OCI-LY7 (cell line): ENCODE results near the gene MPC1L. TPM values are rescaled to one million over a fixed set of nuclear protein-coding genes. Genes with fewer than 3 reads are reported as not detected.

Experiments
- BruUV-seq: library from RNA; stranded (reverse); fragments of 400-500 nt; replicated peaks from 2 replicates; lab custom pipeline; 2021; lab: Mats Ljungman, UMichigan
- CTCF ChIA-PET: fragments of 300-600 bp; sonication (Branson Sonifier 250); formaldehyde crosslinking; loops from one replicate; lab custom pipeline; 2022; ENCODE audit warnings: antibody characterized with exemption; ENCODE audit not compliant: unreplicated experiment; lab: Charles Lee
- POLR2A ChIA-PET: fragments of 300-600 bp; sonication (Branson Sonifier 250); formaldehyde crosslinking; loops from one replicate; lab custom pipeline; 2022; ENCODE audit warnings: antibody characterized with exemption; lab: Charles Lee
- DNase-seq: peaks from one replicate; pipeline ENCODE4 v3.0.0-alpha.2; 2015; ENCODE audit warnings: low spot score
- H2AFZ ChIP-seq: fragments of 200-600 bp; sonication (generic), shearing (Covaris generic); 2 replicates; pipeline ENCODE4 v1.6.1; 2014; ENCODE audit warnings: mild to moderate bottlenecking, antibody characterized with exemption, low read length, moderate library complexity
- H3K27ac ChIP-seq: fragments of 200-600 bp; sonication (generic); 2 replicates; pipeline ENCODE4 v1.5.1; 2014; ENCODE audit warnings: mixed run types, low read depth, mild to moderate bottlenecking, moderate library complexity, low read length, inconsistent platforms; ENCODE audit not compliant: poor library complexity, severe bottlenecking
- H3K36me3 ChIP-seq: fragments of 200-600 bp; sonication (generic); 2 replicates; pipeline ENCODE4 v1.6.1; 2014; ENCODE audit warnings: mild to moderate bottlenecking, antibody characterized with exemption, low read length, moderate library complexity, mixed read lengths; ENCODE audit not compliant: insufficient read depth
- H3K4me1 ChIP-seq: fragments of 200-600 bp; sonication (generic); 2 replicates; pipeline ENCODE4 v1.5.1; 2014; ENCODE audit warnings: mild to moderate bottlenecking, low read length; ENCODE audit not compliant: insufficient read depth, poor library complexity, severe bottlenecking
- H3K4me2 ChIP-seq: fragments of 200-600 bp; sonication (generic); 2 replicates; pipeline ENCODE4 v1.6.1; 2014; ENCODE audit warnings: mild to moderate bottlenecking, low read length
- H3K4me3 ChIP-seq: fragments of 200-600 bp; sonication (generic); 2 replicates; pipeline ENCODE4 v1.5.1; 2014; ENCODE audit warnings: mild to moderate bottlenecking, low read depth, low read length; ENCODE audit not compliant: poor library complexity, severe bottlenecking
- H3K79me2 ChIP-seq: fragments of 200-600 bp; sonication (generic); 2 replicates; pipeline ENCODE4 v1.6.1; 2016; ENCODE audit warnings: low read depth, mild to moderate bottlenecking, low read length, moderate library complexity, mixed read lengths; ENCODE audit not compliant: insufficient read depth
- H3K9me2 ChIP-seq: fragments of 200-600 bp; sonication (generic); 2 replicates; pipeline ENCODE4 v1.6.1; 2016; ENCODE audit warnings: mild to moderate bottlenecking, low read length, mixed read lengths; ENCODE audit not compliant: insufficient read depth
- H3K9me3 ChIP-seq: fragments of 200-600 bp; sonication (generic); 2 replicates; pipeline ENCODE4 v1.6.1; 2014; ENCODE audit warnings: mild to moderate bottlenecking, mixed run types, low read length, mixed read lengths
- H4K20me1 ChIP-seq: fragments of 200-600 bp; sonication (generic); 2 replicates; pipeline ENCODE4 v1.6.1; 2014; ENCODE audit warnings: mild to moderate bottlenecking, antibody characterized with exemption, low read length, moderate library complexity, mixed read lengths; ENCODE audit not compliant: insufficient read depth
- EZH2phosphoT487 ChIP-seq: fragments of 200-600 bp; sonication (generic); IDR thresholded peaks from 2 replicates; pipeline ENCODE4 v1.6.1; 2018; ENCODE audit warnings: low read depth, borderline replicate concordance, mild to moderate bottlenecking, mixed run types, antibody characterized with exemption, low read length, moderate library complexity, mixed read lengths
- intact Hi-C: fragments of 100-400 bp; cut with micrococcal nuclease; formaldehyde crosslinking; loops from one replicate; pipeline ENCODE4 v1.10.0; 2022; ENCODE audit not compliant: unreplicated experiment
- total RNA-seq, 2 experiments: library from RNA; depleted of rRNA in 1 of 2; stranded (reverse); fragments of >200 nt in 1 of 2; shearing (Covaris generic) in 1 of 2; gene quantifications; 2 replicates each; pipeline ENCODE4 v1.2.3, GENCODE V29; 2014 to 2022
- TF ChIP-seq, protein P1 (sequence below): fragments of 200-600 bp; sonication (generic); conservative IDR thresholded peaks from 2 replicates; pipeline ENCODE4 v1.5.1; 2014; ENCODE audit warnings: mild to moderate bottlenecking, antibody characterized with exemption, low read length, moderate library complexity, mixed read lengths

Gene MPC1L
- total RNA-seq, 2 experiments from 2014 or later: not detected

DNA sequence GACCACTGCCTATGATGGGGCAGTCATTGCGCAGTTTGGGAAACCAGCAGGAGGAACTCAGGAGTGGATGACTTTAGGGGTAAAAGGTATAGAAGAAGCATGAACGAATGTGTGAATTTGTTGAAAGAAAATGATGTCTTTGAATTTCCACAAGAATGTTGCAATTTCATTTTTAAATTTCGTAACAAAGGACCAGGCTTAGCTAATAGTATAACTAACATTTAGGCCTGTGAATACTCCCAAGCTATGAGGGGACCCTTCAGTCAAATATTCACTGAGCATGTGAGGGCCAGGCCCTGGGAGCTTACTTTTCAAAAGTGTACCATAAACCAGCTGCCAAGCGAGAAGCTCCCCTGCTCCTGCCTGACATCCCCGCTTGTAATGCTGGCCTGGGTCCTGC lies 5.3 kb downstream of the MPC1L start:
- no peaks in the 10 kb centered on the region for H3K9me2 ChIP-seq
- no peak overlapping the region for H3K4me2 ChIP-seq
- ChIA-PET POLR2A (no interaction called here), CTCF (no interaction called here)
- intact Hi-C loops: no loop called here
- TF ChIP-seq, protein P1, sequence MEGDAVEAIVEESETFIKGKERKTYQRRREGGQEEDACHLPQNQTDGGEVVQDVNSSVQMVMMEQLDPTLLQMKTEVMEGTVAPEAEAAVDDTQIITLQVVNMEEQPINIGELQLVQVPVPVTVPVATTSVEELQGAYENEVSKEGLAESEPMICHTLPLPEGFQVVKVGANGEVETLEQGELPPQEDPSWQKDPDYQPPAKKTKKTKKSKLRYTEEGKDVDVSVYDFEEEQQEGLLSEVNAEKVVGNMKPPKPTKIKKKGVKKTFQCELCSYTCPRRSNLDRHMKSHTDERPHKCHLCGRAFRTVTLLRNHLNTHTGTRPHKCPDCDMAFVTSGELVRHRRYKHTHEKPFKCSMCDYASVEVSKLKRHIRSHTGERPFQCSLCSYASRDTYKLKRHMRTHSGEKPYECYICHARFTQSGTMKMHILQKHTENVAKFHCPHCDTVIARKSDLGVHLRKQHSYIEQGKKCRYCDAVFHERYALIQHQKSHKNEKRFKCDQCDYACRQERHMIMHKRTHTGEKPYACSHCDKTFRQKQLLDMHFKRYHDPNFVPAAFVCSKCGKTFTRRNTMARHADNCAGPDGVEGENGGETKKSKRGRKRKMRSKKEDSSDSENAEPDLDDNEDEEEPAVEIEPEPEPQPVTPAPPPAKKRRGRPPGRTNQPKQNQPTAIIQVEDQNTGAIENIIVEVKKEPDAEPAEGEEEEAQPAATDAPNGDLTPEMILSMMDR: no peak
- no peak for TF ChIP-seq EZH2phosphoT487
- H3K79me2 ChIP-seq: no peaks in the 10 kb centered on the region
- DNase-seq: no peak
- no TSS peak for BruUV-seq
- H3K4me1 ChIP-seq: peaks cover 6% of the 10 kb centered on the region
- no peak overlapping the region for H2AFZ ChIP-seq
- no peak overlapping the region for H3K27ac ChIP-seq
- no peaks in the 10 kb centered on the region for H3K9me3 ChIP-seq
- peaks cover 56% of the 10 kb centered on the region for H3K36me3 ChIP-seq
- H4K20me1 ChIP-seq: no peaks in the 10 kb centered on the region
- no peak overlapping the region for H3K4me3 ChIP-seq

DNA sequence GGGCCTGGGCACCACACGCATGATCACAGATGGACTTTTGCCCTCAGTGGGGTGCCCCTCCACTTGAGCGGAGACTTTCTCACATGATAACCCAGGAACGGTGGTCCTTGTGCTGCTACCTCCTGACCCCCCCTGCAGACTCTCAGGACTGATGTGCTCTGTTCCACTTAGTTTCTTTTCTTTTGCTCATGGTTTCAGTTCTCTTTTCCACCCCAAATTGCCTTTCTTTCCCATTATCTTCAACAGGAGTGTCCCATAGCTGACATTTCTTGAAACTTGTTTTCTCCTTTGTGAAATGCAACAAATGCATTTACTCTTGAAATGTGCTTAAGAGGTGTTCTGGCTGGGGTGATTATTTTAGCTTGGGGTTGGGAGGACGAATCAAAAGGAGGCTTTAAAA lies 9.0 kb downstream of the MPC1L start:
- Histone ChIP-seq H3K79me2 (no peaks in the 10 kb centered on the region), H3K4me2 (no peak overlapping the region), H3K9me3 (no peaks in the 10 kb centered on the region), H3K4me1 (peaks cover 6% of the 10 kb centered on the region), H3K4me3 (no peak overlapping the region), H4K20me1 (no peaks in the 10 kb centered on the region), H3K9me2 (no peaks in the 10 kb centered on the region), H3K27ac (no peak overlapping the region), H2AFZ (no peak overlapping the region), H3K36me3 (peaks cover 87% of the 10 kb centered on the region)
- TF ChIP-seq, protein P1: no peak
- no peak for TF ChIP-seq EZH2phosphoT487
- BruUV-seq: no TSS peak
- ChIA-PET POLR2A (interaction anchor here (0.6 to 1.6 kb wide), 2 partner anchors 11 to 655 kb away, joined by 3 to 5 read pairs; no protein-coding TSS in a partner anchor), CTCF (no interaction called here)
- intact Hi-C loops: no loop called here
- no peak for DNase-seq

DNA sequence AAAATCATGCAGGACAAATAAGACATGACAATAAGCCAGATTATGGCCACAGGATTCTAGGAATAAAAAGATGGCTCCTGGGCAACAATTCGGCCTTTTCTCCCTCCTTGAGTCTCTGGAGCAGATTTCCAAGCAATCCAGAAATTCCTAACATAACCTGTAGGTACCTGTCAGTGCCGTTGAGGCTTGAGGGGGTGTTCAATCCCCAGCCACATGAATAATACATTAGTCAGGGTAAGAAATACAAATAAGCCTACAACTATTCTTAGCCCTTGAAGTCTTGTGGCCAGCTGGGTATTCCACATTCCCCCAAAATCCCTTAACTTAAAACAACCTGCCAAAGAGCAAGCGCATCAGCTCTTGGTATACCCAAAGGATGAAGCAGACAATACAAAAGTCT lies 14.5 kb downstream of the MPC1L start:
- H3K36me3 ChIP-seq: peaks cover 83% of the 10 kb centered on the region

More for the DNA sequence above, 14.5 kb downstream of the MPC1L start:
- TF ChIP-seq EZH2phosphoT487: no peak
- peaks cover 2% of the 10 kb centered on the region for H3K4me1 ChIP-seq
- no TSS peak for BruUV-seq
- intact Hi-C loops: no loop called here
- H2AFZ ChIP-seq: no peak overlapping the region
- H3K27ac ChIP-seq: no peak overlapping the region
- no peaks in the 10 kb centered on the region for H4K20me1 ChIP-seq
- DNase-seq: no peak
- H3K4me2 ChIP-seq: no peak overlapping the region
- no peak overlapping the region for H3K4me3 ChIP-seq
- no peaks in the 10 kb centered on the region for H3K9me2 ChIP-seq
- CTCF ChIA-PET: no interaction called here
- H3K79me2 ChIP-seq: peaks cover 10% of the 10 kb centered on the region; the same call in 1 of the 2 replicates
- no peaks in the 10 kb centered on the region for H3K9me3 ChIP-seq
- POLR2A ChIA-PET: no interaction called here
